NCI-H2196 (cell line): ENCODE results near the gene VPS4B.
"Not testable (repeated sequence)": the region's sequence is repeated elsewhere in the genome, so short reads cannot be mapped to it uniquely, and the experiment has no call there.

ENCODE experiments used
- DNase-seq: peaks from one replicate; lab custom pipeline; 2025; ENCODE audit not compliant: unreplicated experiment; lab: John Stamatoyannopoulos, UW

The VPS4B gene

GRCh38 chr18:63373161-63373560 is 49.1 kb downstream of the VPS4B start:
- DNase-seq, result no peak

DNA sequence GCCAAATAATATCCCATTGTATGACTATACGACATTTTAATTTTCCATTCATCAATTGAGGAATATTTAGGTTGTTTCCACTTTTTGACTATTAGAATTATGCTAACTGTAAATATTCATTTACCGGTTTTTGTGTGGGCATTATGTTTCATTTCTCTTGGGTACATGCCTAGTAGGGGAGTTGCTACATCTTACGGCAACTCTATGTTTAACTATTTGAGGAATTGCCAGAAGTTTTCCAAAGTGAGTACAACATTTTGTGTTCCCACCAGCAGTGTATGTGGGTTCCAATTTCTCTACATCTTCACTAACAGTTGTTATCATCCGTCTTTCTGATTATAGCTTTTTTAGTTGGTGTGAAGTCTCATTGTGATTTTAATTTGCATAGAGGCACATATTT is 53.7 kb downstream of the VPS4B start:
- DNase-seq, result no peak

GRCh38 chr18:63367053-63367953 is 55.0 kb downstream of the VPS4B start, which contains the start of gene KDSR:
Gene KDSR (minus strand): TSS chr18:63367206. CDS start chr18:63367118, 88 bp downstream.
- DNase-seq, result peak; percentile 97

- DNase-seq, result peak; percentile 40
Measured at GRCh38 chr18:63366213-63367052, 55.8 kb downstream of the VPS4B start.

DNA sequence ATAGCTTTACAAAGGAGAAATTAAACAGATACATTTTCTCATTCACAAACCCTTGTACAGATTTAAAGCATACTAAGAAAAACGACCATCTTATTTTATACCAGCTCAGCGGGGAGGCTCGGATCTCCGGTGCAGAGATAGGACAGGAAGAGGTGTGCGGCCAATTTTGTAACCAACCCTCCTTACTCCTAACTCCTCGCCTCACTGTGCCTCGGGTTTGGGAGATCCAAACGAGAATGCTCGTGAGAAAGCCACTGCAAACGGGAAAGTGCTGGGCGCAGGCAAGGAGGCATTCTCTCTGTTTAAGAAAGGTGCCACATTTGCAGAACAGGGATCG is 56.4 kb downstream of the VPS4B start:
- no peak for DNase-seq

DNA sequence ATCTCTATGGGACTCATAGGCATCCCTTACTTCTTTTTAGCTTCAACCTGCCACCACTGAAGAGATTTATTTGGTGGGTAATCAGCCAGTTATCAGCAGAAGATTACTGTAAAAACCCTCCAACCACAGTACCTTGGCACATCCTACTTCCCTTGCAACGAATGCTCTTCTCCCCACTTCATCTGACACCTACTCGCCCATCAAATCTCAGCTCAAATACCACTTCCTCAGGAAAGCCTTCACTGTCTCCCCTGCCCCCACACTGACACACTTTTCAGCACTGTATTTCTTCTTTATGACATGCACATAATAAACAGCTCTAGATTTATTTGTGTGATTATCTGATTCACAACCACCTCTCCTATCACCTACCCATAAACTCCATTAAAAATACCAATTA is 58.3 kb downstream of the VPS4B start:
- DNase-seq, result no peak

- DNase-seq, result not testable (repeated sequence)
Measured at GRCh38 chr18:63363420-63363819, 58.9 kb downstream of the VPS4B start.

GRCh38 chr18:63356272-63356896 is 65.9 kb downstream of the VPS4B start:
- no peak for DNase-seq

- no peak for DNase-seq
Measured at GRCh38 chr18:63350230-63350629, 72.0 kb downstream of the VPS4B start.

GRCh38 chr18:63348508-63349136 is 73.7 kb downstream of the VPS4B start:
- no peak for DNase-seq

DNA sequence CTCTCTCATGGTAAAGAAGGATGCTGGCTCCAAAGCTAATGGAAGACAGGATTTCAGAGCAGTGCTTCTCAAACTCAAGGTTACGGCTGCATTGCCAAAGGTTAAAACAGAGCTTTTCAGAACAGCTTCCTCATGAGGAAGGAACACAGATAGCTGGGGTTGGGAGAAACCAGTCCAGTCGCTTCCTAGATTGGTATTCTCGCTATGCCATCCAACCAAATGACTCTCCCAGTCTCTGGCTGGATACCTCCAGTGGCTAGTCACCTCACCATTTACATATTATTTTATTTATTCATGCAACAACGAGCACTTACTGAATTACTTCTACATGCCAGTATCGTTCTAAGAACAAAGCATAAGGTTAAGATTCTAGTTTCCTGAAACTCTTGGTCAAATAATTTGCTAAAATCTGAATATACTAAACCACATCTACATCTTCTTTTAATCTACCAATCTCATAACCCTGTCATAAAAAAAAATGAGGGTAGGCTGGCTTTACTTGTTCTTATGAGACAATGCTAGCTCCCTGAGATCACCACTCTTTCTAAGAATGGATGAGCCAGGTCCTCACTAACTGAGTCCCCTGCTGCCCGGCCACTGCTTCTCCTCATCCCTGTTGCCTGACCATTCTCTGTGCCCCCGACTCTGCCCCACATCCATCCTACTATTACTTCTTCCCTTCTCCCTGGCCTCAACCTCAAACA is 75.6 kb downstream of the VPS4B start:
- no peak for DNase-seq

DNA sequence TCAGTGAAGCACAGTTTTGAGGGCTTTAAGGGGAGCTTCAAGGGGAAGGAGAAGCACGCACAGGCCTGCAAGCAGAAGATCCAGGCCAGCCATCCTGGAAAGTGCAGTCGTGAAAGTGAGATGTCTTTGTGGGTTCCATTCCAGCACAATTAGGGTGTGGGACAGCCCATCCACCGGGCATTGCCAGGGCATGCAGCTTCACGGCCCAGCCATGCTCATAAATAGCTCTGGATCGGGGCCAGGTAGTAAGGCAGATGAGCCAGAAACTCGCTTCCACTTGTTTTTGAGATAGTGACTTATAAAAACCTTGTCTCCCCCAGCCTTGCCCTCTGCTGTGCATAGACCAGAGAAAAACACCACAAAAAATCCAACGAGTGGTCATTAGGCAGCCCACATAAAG is 76.2 kb downstream of the VPS4B start:
- DNase-seq, result no peak

DNA sequence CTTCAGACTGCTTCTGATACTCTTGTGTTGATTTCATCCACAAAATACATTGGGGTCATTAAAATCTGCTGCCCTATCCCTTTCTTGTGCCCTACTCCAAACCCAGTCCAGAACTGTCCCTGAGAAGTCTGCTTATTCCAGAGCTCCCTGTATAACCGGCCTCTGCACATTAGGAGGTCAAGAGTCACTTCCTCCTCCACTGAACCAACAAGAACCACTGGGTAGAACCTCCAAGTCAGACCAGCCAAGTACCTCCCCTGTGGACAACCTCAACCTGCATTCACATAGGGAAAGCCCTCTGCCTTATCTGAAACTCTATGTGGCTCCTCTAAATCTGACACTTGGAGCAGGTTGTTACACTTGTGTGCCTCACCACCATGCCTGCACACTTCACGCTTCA is 77.4 kb downstream of the VPS4B start:
- DNase-seq, result no peak

- no peak for DNase-seq
Measured at GRCh38 chr18:63344263-63344662, 78.0 kb downstream of the VPS4B start.

DNA sequence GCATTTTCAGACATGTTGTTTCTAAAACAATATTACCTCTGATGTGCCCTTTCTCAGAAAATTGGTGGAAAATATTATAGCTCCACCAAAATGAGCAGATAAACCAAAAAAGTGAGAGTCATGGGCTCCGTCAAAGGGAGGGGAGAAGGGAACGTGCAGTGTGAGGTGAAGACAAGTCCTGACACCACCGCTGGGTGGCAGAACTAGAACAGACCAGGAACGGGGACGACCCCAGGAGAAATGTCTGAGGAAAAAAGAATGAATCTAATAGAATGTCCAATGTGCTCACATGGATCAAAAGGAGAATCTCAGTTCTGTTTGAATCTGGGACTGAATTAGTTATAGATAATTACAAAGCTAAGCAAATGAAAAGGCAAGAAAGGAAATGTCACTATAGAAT is 80.1 kb downstream of the VPS4B start:
- peak; percentile 15 for DNase-seq

DNA sequence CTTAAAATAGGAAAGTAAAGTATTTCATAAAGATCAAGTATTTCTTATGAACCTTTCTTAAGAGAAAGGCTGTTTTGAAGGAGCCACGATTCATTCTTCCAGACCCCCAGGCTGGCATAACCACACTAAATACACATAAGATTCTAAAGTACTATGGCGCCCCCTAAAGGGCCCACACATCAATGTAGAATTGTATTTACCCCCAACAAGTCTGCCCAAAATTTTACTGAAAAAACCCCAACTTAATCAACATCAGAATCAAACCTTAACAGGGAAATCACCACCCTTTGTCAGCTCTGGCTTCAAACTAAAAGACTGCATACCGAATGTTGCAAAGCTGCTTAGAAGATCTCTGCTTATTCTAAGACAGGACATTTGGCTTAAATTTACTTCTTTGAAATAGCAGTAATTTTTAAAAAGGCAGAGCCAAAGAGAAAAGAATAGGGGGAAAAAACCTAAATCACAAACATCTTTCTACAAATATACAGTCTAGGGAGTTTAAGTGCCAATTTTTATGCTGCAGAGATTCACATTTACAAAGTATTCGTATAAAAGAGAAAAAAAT is 82.3 kb downstream of the VPS4B start:
- peak; percentile 56 for DNase-seq
